Activated naive CD4-positive, alpha-beta T cell treated with Interleukin-2 at 50 U/mL for 16 hours (primary cell): ENCODE results near the gene BCL2L12.

Experiments
- DNase-seq: peaks from one replicate; pipeline ENCODE4 v3.0.0-alpha.2; 2020

Gene BCL2L12

DNA sequence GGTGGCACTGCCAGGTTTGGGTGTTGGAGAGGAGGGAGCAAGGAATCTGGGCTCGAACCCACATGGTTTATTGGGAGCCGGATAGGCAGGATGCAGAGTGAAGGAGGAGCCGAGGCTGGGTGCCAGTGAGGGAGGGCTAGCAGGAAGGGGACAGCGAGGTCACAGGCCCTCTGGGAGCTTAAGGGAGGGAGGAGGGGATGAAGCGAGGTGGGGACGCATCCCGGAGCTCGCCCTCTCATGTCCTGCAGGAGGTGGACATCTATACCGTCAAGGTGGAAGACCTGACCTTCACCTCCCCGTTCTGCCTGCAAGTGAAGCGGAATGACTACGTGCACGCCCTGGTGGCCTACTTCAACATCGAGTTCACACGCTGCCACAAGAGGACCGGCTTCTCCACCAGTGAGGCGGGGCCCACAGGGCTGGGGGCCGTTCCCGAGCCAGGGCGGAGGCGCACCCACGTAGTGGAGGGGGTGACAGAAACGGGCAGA, 20.2 kb downstream of the BCL2L12 start:
- no peak for DNase-seq

DNA sequence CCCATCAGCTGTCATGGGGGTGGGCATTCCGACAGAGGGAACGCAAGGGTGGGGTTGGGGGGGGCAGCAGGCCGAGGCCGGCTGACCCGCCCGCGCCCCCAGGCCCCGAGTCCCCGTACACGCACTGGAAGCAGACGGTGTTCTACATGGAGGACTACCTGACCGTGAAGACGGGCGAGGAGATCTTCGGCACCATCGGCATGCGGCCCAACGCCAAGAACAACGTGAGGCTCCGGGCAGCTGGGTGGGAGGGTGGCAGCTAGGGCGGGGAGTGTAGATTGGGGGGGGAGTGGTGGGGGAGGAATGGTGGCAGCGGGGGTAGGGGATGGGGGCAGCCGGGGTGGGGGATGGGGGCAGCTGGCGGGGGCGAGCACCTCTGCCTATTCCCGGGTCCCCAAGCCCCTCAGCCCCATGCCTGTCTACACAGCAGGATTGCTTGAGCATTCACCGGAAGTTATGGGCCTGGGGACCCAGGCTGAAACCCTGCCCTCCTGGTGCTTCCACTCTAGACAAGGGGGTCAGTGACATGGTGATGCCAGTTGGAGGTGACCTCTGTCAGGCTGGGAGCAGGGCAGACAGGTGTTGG, 20.9 kb downstream of the BCL2L12 start:
- no peak for DNase-seq

DNA sequence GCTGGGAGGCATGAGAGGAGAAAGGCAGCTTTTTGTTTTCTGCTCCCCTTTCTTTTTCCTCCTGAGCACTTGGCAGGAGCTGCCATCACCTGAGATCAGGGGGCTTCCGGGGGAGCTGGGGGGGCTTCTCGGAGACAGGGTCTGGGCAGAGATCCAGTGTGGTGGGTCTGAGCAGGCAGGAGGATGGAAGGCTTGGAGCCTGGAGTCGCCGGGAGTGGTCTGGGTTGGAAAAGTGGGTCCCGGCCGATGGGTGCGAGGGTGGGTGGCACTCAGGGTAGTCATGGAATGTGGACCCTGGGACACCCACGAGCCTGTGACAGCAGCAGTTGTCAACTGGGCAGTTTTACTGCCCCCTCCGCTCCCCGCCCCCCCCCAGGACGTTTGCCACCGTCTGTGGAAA, 21.4 kb downstream of the BCL2L12 start:
- no peak for DNase-seq

DNA sequence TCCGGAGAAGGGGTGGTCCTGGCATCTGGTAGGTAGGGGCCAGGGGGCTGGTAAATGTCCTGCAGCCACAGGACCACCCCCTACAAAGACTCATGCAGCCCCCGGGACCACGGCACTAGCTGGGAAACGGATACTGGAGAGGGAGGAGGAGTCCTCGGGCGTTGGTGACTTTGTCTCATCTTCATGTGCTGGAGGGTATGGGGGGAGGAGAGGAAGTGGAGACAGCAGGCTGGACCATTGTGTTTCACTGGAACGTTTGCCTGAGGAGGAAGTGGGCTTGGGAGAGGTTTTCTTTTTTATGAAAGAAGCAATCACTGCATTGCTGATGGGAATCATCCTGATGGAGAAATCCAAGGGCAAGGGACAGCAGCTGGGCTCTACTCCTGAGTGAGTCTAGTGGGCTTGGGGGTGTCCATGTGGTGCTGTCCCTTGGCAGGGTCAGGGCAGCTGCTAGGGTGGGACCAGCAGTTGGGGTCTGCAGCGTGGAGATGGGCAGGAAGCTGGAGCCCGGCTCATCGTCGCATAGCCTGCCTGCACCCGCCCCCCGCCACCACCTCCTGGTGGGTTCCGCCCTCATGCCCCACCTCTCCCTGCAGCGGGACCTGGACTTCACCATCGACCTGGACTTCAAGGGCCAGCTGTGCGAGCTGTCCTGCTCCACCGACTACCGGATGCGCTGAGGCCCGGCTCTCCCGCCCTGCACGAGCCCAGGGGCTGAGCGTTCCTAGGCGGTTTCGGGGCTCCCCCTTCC, 22.0 kb downstream of the BCL2L12 start:
- DNase-seq, result no peak

DNA sequence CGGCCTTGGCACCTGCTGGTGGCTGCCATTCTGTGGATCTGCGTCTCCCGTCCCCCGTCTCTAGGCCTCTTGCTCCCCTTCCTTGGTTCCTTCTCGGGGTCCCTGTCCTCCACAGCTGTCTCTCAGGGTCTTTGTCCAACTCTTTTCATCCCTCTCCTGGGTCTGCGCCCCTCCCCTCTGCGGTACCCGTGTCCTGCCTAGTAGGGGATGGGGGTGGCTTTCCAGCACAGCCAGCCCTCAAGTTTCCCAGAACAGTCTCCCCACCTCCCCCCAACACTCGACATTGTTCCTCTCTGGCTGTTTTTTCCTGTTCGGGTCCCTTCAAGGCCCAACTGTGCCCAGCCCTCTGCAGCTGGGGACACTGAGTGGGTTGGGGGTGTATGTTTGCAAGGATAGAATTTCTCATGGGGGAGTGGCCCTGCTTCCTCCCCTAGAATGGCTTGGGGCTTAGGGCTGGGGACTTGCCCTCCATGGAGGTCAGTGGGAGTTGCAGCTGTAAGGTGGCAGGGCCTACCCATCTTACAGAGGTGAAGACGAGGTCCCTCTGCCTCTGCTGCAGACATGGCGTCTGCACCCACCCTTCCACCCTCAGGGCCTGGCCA, 22.9 kb downstream of the BCL2L12 start:
- no peak for DNase-seq

DNA sequence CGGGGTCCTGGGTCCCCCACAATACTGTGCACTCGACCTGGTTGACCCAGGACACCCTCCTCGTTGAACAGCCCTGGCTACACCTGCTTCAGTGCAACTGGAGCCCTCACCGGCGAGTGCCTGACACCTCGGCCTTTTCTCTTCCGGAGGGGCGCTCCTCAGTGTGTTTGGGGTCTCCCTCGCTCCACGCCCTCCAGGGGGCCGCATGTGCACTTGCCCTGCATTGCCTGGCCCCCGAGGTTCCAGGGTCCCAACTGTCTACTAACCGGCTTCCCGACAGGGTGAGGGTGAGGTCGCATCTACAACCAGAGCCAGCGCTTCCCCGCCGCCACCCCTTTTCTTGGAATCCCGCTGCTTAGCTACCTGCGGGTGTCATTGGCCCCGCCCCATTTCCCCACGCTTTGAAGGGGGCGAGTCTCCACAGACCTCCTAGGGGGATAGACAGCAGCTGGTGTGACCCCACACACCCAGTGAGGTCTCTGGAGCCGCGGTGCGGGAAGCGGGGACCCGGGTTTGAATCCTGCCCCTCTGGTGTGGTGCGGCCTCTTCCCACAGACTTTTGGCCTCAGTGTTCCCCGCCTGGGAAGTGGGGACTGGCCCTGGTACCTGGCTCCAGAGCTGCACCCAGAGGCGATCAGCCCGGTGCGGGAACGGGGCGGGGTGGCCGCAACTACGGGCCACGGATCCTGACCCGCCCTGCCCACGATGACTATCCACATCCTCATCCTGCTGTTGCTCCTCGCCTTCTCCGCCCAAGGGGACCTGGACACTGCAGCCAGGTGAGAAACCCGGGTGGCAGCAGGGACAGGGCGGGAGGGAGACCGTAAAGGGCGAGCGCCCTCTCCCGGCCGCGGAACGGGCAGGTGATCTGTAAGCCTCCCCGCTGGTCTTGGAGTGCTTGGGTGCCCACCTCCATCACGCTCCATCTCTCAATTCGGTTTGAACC, 23.7 kb downstream of the BCL2L12 start, which contains the start of gene ADM5:
ADM5 (plus strand) TSS at position 462 of the 946 bp plus-strand sequence; CDS start at position 706, 244 bp downstream.
- peak; percentile 48 for DNase-seq

DNA sequence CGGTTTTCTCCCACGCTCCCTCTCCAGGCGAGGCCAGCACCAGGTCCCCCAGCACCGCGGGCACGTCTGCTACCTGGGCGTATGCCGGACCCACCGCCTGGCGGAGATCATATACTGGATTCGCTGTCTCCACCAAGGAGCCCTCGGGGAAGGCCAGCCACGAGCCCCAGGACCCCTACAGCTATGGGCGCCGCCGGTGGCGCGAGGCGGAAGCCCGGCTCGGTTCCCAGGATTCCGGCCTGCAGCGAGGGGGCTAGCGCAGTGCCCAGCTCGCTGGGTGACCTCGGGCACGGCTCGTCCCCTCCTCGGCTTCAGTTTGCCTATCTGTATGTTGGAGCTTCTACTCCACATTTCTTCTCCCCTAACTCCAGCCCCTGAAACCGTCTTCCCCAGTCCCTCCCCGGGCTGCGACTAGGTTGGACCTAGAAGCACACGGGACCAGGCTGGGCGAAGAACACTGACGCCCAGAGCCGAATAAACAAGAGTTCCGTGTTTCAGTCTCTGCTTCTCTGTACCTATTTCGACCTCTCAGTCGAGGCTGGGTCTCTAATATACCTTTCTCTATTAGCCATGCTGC, 24.4 kb downstream of the BCL2L12 start:
- no peak for DNase-seq

DNA sequence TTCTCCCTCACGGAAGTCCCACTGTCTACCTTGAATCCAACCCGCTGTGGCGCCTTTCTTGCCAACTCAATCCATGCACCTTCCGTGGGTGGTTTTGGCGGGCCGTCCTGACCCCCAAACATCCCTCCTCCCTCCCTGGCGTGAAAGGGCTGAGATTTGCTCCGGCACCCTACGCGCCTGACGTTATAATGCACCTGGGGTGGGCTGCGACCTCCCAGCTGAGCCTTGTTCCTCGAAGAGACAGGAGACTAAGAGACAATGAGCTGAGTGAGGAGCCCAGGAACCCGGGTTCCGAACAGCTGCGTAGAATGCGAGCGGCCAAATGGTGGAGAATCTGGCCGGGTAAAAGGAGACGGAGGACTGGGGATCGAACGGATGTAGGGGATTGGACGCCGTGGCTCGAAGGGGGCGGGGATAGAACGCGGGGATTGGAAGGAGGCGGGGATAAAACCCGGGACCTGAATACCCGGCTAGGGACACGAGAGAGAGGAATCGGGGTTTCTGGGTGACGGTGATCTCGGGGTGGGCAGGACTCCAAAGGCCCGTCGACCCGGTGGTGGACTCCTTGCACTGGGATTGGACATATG, 25.0 kb downstream of the BCL2L12 start, which contains the start of gene CPT1C:
CPT1C (plus strand) TSS at position 461 of the 587 bp plus-strand sequence. CDS start 1,137 bp downstream, outside the sequence.
- peak; percentile 59 for DNase-seq

DNA sequence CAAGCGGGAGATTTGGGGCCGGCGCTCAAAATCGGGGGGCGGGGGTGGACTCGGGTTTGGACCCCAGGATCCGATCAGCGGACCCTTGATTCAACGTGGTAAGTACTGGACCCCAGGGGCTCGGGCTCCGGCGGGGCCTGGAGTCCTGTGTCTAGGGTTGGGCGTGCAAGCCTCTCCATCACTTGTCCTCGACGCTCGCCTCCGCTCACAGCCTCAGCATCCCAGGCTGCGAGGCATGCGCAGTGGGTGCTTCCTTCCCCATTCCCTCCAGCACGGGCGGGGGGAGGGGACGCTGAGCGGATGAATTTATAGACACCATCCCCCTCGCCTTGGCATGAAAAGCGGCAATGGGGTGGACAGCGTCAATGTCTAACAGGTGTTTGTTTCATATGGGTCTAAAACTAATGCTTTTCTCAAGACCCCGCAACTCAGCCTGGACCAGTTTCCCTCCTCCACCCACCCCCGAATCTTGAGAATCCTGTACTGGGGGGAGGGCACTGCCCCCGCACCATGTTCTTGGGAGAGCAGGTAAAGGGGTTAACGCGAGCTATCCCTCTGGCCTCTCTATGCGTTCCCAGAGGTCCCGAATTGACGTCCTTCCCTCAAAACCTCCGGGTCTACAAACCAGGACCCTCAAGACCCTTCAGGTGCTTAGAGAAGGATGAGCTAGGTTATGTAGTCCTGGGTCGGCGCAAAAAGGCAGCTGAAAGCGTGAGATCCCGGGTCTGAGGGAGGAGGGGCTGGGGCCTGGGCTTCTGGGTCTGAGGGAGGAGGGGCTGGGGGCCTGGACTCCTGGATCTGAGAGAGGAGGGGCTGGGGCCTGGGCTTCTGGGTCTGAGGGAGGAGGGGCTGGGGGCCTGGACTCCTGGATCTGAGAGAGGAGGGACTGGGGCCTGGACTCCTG, 25.8 kb downstream of the BCL2L12 start:
- DNase-seq, result peak; percentile 27

DNA sequence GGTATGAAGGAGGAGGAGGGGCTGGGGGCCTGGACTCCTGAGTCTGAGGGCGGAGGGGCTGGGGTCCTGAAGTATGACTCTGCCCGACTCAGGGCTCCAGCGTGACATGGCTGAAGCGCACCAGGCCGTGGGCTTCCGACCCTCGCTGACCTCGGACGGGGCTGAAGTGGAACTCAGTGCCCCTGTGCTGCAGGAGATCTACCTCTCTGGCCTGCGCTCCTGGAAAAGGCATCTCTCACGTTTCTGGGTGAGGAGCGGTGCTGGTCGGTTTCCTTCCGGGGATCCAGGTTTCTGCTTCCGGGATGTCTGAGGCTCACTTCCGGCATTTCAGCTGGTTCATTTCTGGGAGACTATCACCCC, 26.4 kb downstream of the BCL2L12 start:
- DNase-seq, result no peak

DNA sequence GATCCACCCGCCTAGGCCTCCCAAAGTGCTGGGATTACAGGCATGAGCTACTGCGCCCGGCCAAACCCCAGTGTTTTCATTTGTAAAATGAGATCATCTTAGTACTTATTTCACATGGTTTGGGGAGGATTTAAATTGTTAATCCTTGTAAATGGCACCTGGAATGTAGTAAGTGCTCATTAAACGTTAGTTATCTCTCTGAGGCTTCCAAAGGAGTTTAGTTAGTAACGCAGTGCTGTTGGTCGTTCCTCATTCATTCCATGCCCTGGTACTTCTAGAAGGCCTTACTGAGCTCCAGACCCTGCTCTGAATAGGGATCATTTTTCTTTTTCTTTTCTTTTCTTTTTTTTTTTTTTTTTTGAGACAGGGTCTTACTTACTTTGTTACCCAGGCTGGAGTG, 30.4 kb downstream of the BCL2L12 start:
- DNase-seq, result no peak

DNA sequence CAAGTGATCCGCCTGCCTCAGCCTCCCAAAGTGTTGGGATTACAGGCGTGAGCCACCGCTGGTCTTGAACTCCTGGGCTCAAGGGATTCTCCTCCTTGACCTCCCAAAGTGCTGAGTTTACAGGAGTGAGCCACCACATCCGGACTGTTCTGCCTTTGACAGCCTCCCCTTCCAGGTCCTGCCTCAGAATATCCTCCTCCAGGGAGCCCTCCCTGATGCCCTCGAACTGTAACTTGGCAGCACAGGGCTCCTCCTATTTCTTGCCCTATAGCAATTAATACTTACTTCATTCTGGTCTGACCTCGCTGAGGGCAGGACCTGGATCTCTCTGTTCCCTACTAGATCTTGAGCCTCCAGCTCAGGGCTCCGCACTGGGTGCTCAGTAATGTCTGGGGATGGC, 31.1 kb downstream of the BCL2L12 start:
- DNase-seq, result no peak

DNA sequence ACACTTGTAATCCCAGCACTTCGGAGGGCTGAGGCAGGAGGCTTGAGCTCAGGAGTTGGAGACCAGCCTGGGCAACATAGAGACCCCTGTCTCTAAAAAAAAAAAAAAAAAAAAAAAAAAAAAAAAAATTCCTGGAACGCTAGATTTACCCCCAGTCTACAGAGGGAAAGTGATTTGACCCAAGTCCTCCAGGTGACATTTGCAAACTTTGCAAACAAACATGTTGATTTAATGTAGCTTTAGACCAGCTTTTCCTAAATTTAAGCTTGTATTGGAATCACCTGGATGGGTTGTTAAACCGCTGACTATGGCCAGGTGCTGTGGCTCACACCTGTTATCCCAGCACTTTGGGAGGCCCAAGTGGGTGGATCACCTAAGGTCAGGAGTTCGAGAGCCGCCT, 33.6 kb downstream of the BCL2L12 start:
- no peak for DNase-seq

DNA sequence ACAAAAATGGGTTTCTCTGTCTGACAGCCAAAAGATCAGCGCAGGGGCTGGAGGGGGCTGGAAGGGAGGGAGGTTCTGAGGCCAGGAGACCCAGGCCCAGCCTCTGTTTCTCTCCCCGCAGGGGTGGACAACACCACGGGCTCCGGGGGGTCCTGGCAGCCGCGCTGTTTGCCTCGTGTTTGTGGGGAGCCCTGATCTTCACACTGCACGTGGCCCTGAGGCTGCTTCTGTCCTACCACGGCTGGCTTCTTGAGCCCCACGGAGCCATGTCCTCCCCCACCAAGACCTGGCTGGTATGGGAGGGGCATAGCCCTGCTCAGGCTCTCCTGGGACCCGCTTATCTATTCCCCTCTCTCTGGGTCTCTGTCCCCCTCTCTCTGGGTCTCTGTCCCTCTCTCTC, 34.8 kb downstream of the BCL2L12 start:
- DNase-seq, result no peak

DNA sequence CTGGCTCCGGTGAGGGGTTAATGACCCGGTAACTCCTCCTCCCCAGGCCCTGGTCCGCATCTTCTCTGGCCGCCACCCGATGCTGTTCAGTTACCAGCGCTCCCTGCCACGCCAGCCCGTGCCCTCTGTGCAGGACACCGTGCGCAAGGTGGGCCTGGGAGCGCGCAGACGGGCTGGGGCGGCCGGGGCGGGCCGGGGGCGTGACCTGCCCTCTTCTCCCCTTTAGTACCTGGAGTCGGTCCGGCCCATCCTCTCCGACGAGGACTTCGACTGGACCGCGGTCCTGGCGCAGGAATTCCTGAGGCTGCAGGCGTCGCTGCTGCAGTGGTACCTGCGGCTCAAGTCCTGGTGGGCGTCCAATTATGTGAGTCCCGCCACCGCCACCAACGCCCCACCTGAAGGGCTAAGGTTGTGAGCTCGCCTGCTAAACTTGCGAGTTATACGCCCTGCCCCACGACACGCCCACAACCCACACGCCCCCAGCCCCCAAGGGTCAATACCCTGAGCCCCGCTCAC, 35.6 kb downstream of the BCL2L12 start:
- DNase-seq, result no peak

DNA sequence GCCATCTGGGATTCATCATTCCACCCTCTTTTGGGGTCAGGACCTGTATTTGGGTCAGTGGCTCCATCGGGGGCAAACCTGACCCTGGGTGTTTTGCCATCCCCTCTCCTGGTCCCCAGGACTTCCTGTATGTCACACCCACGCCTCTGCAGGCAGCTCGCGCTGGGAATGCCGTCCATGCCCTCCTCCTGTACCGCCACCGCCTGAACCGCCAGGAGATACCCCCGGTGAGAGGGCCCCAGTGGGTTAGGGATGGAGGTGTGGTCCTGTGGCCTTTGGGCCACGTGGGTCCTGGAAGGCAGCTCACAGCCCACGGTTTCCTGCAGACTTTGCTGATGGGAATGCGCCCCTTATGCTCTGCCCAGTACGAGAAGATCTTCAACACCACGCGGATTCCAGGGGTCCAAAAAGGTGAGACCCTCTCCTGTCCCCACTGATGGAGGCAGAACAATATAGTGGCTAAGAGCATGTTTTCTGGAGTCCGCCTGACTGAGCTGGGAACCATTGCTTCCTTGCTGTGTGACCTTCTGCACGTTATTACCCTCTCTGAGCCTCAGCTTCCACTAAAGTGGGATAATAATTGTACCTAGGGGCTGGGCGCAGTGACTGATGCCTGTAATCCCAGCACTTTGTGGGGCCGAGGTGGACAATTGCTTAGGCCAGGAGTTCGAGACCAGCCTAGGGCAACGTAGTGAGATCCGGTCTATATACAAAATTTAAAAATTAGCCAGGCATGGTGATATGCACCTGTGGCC, 39.3 kb downstream of the BCL2L12 start:
- no peak for DNase-seq

DNA sequence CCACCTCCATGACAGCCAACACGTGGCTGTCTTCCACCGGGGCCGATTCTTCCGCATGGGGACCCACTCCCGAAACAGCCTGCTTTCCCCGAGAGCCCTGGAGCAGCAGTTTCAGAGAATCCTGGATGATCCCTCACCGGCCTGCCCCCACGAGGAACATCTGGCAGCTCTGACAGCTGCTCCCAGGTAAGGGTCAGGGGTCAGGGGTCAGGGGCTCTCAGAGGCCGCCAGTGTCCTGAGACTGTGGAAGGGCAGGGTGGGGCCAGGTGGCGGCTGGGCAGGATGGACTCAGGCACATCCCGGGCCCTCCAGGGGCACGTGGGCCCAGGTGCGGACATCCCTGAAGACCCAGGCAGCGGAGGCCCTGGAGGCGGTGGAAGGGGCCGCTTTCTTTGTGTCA, 40.2 kb downstream of the BCL2L12 start:
- DNase-seq, result no peak

DNA sequence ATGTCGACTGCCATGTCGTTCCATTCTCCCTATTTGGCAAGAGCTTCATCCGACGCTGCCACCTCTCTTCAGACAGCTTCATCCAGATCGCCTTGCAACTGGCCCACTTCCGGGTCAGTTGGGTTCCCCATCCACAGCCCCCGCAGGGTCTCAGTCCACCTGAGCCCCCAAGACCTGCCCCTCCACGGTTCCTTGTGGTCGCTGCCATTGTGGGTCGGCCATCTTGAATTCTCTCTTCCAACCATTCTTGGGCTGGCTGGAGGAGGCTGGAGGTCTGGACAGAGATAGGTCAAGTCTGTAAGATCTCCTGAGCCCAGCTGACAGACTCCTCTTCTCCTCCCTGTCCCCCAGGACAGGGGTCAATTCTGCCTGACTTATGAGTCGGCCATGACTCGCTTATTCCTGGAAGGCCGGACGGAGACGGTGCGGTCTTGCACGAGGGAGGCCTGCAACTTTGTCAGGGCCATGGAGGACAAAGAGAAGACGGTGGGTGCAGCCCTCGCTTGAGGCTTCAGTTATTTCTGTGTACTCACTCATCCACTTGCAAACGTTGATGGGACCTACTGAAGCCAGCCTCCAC, 44.7 kb downstream of the BCL2L12 start:
- no peak for DNase-seq

DNA sequence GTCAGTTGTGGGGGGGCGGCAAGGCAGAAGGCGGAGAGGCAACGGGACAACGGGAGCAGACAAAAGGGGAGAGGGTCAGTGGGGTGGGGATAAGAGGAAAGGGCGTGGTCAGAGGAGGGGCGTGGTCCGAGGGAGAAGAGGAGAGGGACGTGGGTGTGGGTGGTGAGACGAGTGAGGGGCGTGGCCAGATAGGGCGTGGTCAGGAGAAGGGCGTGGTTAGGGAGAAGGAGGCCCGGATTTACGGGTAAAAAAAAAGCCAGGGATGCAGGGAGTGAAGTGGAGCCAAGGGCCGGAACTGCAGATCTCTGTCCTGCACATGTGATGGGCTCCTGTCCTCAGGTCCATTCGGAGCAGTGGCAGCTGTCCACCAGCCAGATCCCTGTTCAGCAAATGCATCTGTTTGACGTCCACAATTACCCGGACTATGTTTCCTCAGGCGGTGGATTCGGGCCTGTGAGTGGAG, 46.7 kb downstream of the BCL2L12 start:
- DNase-seq, result no peak
